SH-SY5Y (cell line): Measurements from ENCODE around the gene DAB2IP.

Experiments
- GATA2 ChIP-seq: IDR thresholded peaks from 2 replicates; pipeline ENCODE4 v1.6.1; 2011; ENCODE audit warnings: mild to moderate bottlenecking, low read depth, low read length
- GATA3 ChIP-seq: IDR thresholded peaks from 2 replicates; pipeline ENCODE4 v1.6.1; 2011; ENCODE audit warnings: low read depth, mild to moderate bottlenecking, low read length, moderate library complexity

DNA sequence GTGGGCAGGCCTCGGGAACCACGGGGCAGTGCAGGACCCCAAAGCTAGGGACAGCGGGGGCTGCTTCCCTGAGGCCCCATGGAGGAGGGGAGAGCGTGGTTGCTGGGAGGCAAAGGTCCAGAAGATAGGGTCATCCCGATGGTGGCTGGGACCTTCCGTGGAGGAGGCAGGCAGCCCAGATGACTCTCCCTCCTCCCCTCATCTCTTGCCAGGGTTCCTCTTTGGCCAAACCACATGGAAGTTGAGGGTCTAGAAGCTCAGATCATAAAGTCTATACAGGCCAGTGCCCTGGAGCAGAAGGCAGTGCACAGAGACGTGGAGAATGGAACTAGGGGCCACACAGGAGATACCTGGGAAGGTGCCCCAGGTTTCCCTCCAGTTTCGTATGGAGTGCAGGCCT, 22.6 kb downstream of the DAB2IP start:
- TF ChIP-seq GATA2 (no peak), GATA3 (no peak)
